Heart left ventricle (tissue), 16 donors: ENCODE data around the gene RAB3D. TPM values are rescaled to one million over a fixed set of nuclear protein-coding genes. Genes with fewer than 3 reads are reported as not detected.

Source experiments
- ATAC-seq, 4 donors: fragments of 200-7000 bp; cut with Tn5 transposase; one replicate each; pipeline ENCODE4 v1.9.1; 2020 to 2022; ENCODE audit warnings: moderate library complexity in 4 of 4, mild to moderate bottlenecking in 3 of 4, moderate number of reproducible peaks in 1 of 4
- DNase-seq, 5 donors: peaks; one replicate each; pipeline ENCODE4 v3.0.0-alpha.2; 2020
- H3K27ac ChIP-seq, 12 donors: fragments of 200-600 bp; sonication (generic) in 4 of 12; one replicate each; pipeline versions ENCODE4 v1.5.0 to v1.8.0; 2016 to 2022; ENCODE audit warnings: mild to moderate bottlenecking in 2 of 12
- H3K27me3 ChIP-seq, 9 donors: fragments of 200-600 bp; sonication (generic) in 2 of 9; one replicate each; pipeline versions ENCODE4 v1.5.1 to v1.8.0; 2016 to 2022; ENCODE audit warnings: mild to moderate bottlenecking in 3 of 9
- H3K36me3 ChIP-seq, 9 donors: fragments of 200-600 bp; sonication (generic) in 2 of 9; one replicate each; pipeline versions ENCODE4 v1.5.0 to v1.8.0; 2018 to 2022; ENCODE audit warnings: mild to moderate bottlenecking in 2 of 9
- H3K4me1 ChIP-seq, 12 donors: fragments of 200-600 bp; sonication (generic) in 4 of 12; one replicate each; pipeline versions ENCODE4 v1.5.0 to v1.8.0; 2016 to 2022; ENCODE audit warnings: mild to moderate bottlenecking in 3 of 12
- H3K4me3 ChIP-seq, 12 donors: fragments of 200-600 bp; sonication (generic) in 4 of 12; one replicate each; pipeline versions ENCODE4 v1.5.0 to v1.8.0; 2017 to 2022; ENCODE audit warnings: mild to moderate bottlenecking in 9 of 12, moderate library complexity in 4 of 12
- H3K9me3 ChIP-seq, 12 donors: fragments of 200-600 bp; sonication (generic) in 4 of 12; one replicate each; pipeline versions ENCODE4 v1.5.0 to v1.8.0; 2016 to 2022; ENCODE audit warnings: mild to moderate bottlenecking in 1 of 12
- CTCF ChIP-seq, 12 donors: fragments of 200-600 bp; sonication (generic) in 4 of 12; IDR thresholded peaks; one replicate each; pipeline versions ENCODE4 v1.5.0 to v1.8.0; 2018 to 2022; ENCODE audit warnings: antibody characterized with exemption in 12 of 12, mild to moderate bottlenecking in 5 of 12
- POLR2A ChIP-seq, 2 donors: fragments of 450-650 bp; IDR thresholded peaks; one replicate each; pipeline ENCODE4 v1.6.1; 2017; ENCODE audit warnings: antibody characterized with exemption in 2 of 2, mild to moderate bottlenecking in 2 of 2, moderate library complexity in 2 of 2
- WGBS, 4 donors: extraction: QIAGEN DNeasy Blood & Tissue Kit in 2 of 4; methylation state at CpG; one replicate each; pipeline versions ENCODE4 v1.1.5 to v1.1.7; 2013 to 2018; 5-methylcytosine and 5-hydroxymethylcytosine counted together
- intact Hi-C, 10 donors: fragments of 100-400 bp; cut with DNase I; formaldehyde crosslinking; loops; one replicate each; pipeline versions ENCODE4 v1.11.1 to v1.14.2; 2022
- polyA plus RNA-seq, 2 donors: library from polyadenylated mRNA; stranded (reverse); fragments of 200-250 nt; gene quantifications; one replicate each; pipeline ENCODE4 v1.2.3, GENCODE V29; 2013
- total RNA-seq, 9 donors: library from RNA; depleted of rRNA in 2 of 9; stranded (reverse); fragments of >200 nt in 2 of 9; fragmentation: NEBNext Ultra II Directional in 3 of 9; extraction: Animal tissue kit (Norgen Biotek cat#: 25700) in 3 of 9; gene quantifications; one replicate each; pipeline versions ENCODE4 v1.1.0 to v1.2.4, GENCODE V29; 2016 to 2023
- donor health status: ischemic (EF 13 %, LVEDD 7.1; RV severe dilation, severe dysfunction).
- donor health status: healthy with polysubstance abuse.
- donor health status: DM: no; HTN: yes; CAD: no.
- donor health status: DM: no; HTN: no; CAD: no.
- donor health status: ischemic (EF 25% LVEDD 6.9; RV normal size, moderate dysfunction).
- donor health status: ischemic (EF 25% LVEDD 5.7; RV mildly dilated, moderate dysfunction).
- donor health status: healthy.
- donor health status: DM: yes; HTN: yes; CAD: no.
- donor health status: ischemic (EF 35%, LVEDD 5.7; RV mildly dilated, moderate dysfunction).
- donor health status: nonischemic (EF 11% LVEDD 7.7; RV severe dilation, severe dysfunction).
- donor health status: DM: yes; HTN: yes; CAD: no.
- donor health status: PGD.
- donor health status: ischemic (EF 29% LVEDD 5.4; RV normal size, mild dysfunction).
- donor health status: nonischemic (EF 23%, LVEDD 6.1; RV moderate dilation, normal function).

Gene RAB3D
- total and polyA plus RNA-seq, 11 donors = 2.5 to 15.1 (median 7.2) TPM

GRCh38 chr19:11373166-11373884, 33.9 kb upstream of the RAB3D start:
- Histone ChIP-seq H3K4me1 (peaks cover 7 to 42% (median 21%) of the 10 kb centered on the region in 12 donors), H3K27me3 (no peaks in the 10 kb centered on the region), H3K36me3 (peaks cover 0 to 7% (median 3%) of the 10 kb centered on the region in 9 donors), H3K4me3 (no peak overlapping the region), H3K27ac (no peak overlapping the region), H3K9me3 (no peaks in the 10 kb centered on the region)
- DNase-seq (no peak), ATAC-seq (no peak)
- intact Hi-C loops = loop anchor here in 7 of 10 donors (10.0 kb wide), 2 partner anchors 79 to 221 kb away; partner anchors contain the start of genes TSPAN16 (in 6 of the 7) and ZNF627 (in 1 of the 7)
- WGBS, 4 donors = 48 to 55% (median 51%) methylated on average over 10 of the region's 10 CpGs
- TF ChIP-seq CTCF (IDR thresholded peaks at IDR 0.05) (no peak), POLR2A (IDR thresholded peaks at IDR 0.05) (no peak)

- DNase-seq (no peak), ATAC-seq (no peak)
- H3K4me1 ChIP-seq = peaks cover 4 to 17% (median 12%) of the 10 kb centered on the region in 12 donors
- H3K4me3 ChIP-seq = no peak overlapping the region
- 91 to 93% (median 92%) methylated on average over 2 of the region's 2 CpGs for WGBS, 4 donors
- intact Hi-C loops = loop anchor here in 7 of 10 donors (10.0 kb wide), 2 partner anchors 76 to 224 kb away; partner anchors contain the start of genes TSPAN16 (in 6 of the 7) and ZNF627 (in 1 of the 7)
- no peaks in the 10 kb centered on the region for H3K27me3 ChIP-seq
- no peak overlapping the region for H3K27ac ChIP-seq
- TF ChIP-seq CTCF (IDR thresholded peaks at IDR 0.05) (no peak), POLR2A (IDR thresholded peaks at IDR 0.05) (no peak)
- no peaks in the 10 kb centered on the region for H3K9me3 ChIP-seq
- H3K36me3 ChIP-seq = peaks cover 0 to 9% (median 0%) of the 10 kb centered on the region in 9 donors
Observed at GRCh38 chr19:11370744-11371143, 31.3 kb upstream of the RAB3D start.

- no peak for ATAC-seq
- DNase-seq = no peak
- no peak overlapping the region for H3K27ac ChIP-seq
- intact Hi-C loops = no loop called here
- H3K36me3 ChIP-seq = peaks cover 0 to 32% (median 18%) of the 10 kb centered on the region in 9 donors
- no peaks in the 10 kb centered on the region for H3K9me3 ChIP-seq
- H3K4me3 ChIP-seq = no peak overlapping the region
- no peaks in the 10 kb centered on the region for H3K4me1 ChIP-seq
- 72 to 89% (median 86%) methylated on average over 2 of the region's 2 CpGs for WGBS, 4 donors
- H3K27me3 ChIP-seq = no peaks in the 10 kb centered on the region
- no peak for TF ChIP-seq POLR2A (IDR thresholded peaks at IDR 0.05)
- no peak for TF ChIP-seq CTCF (IDR thresholded peaks at IDR 0.05)
Observed at GRCh38 chr19:11367528-11367927, 28.1 kb upstream of the RAB3D start.

GRCh38 chr19:11365557-11366117, 26.2 kb upstream of the RAB3D start:
- 69 to 88% (median 76%) methylated on average over 7 of the region's 7 CpGs for WGBS, 4 donors
- Histone ChIP-seq H3K4me3 (no peak overlapping the region), H3K36me3 (peaks cover 0 to 46% (median 21%) of the 10 kb centered on the region in 9 donors), H3K27ac (peak overlapping the region in 1 of 12 donors; percentile 29), H3K9me3 (no peaks in the 10 kb centered on the region), H3K4me1 (peaks cover 0 to 8% (median 0%) of the 10 kb centered on the region in 12 donors), H3K27me3 (no peaks in the 10 kb centered on the region)
- DNase-seq (no peak), ATAC-seq (no peak)
- intact Hi-C loops = no loop called here
- TF ChIP-seq CTCF (IDR thresholded peaks at IDR 0.05) (no peak), POLR2A (IDR thresholded peaks at IDR 0.05) (no peak)
